Hepatocyte (in vitro differentiated cells): ENCODE results near the gene CLDN6. TPM values are rescaled to one million over a fixed set of nuclear protein-coding genes. Genes with fewer than 3 reads are reported as not detected.
A peak's percentile ranks its signal among the peaks of the same experiment; 100 is the strongest.

Source experiments
- DNase-seq: peaks from one replicate; pipeline ENCODE4 v3.0.0-alpha.2; 2016; ENCODE audit warnings: low spot score
- H2AFZ ChIP-seq: fragments of 200-600 bp; sonication (generic); 2 replicates; pipeline ENCODE4 v1.6.0; 2016; ENCODE audit warnings: antibody characterized with exemption, mild to moderate bottlenecking
- H3K27ac ChIP-seq: fragments of 200-600 bp; sonication (generic); 2 replicates; pipeline ENCODE4 v1.5.1; 2016; ENCODE audit warnings: mild to moderate bottlenecking
- H3K27me3 ChIP-seq: fragments of 200-600 bp; sonication (generic); 2 replicates; pipeline ENCODE4 v1.6.1; 2016
- H3K36me3 ChIP-seq: fragments of 200-600 bp; sonication (generic); replicated peaks from 2 replicates; pipeline ENCODE4 v1.5.1; 2016; ENCODE audit warnings: low read depth; ENCODE audit not compliant: insufficient read depth
- H3K4me1 ChIP-seq: fragments of 200-600 bp; sonication (generic); 2 replicates; pipeline ENCODE4 v1.5.1; 2016; ENCODE audit warnings: mild to moderate bottlenecking, moderate library complexity; ENCODE audit not compliant: insufficient read depth
- H3K4me2 ChIP-seq: fragments of 200-600 bp; sonication (generic); 2 replicates; pipeline ENCODE4 v1.6.0; 2016
- H3K4me3 ChIP-seq: fragments of 200-600 bp; sonication (generic); 2 replicates; pipeline ENCODE4 v1.5.1; 2016; ENCODE audit warnings: mild to moderate bottlenecking
- H3K79me2 ChIP-seq: fragments of 200-600 bp; sonication (generic); 2 replicates; pipeline ENCODE4 v1.6.0; 2017; ENCODE audit warnings: mild to moderate bottlenecking
- H3K9me2 ChIP-seq: fragments of 200-600 bp; sonication (generic); replicated peaks from 2 replicates; pipeline ENCODE4 v1.6.0; 2017; ENCODE audit warnings: mild to moderate bottlenecking; ENCODE audit not compliant: insufficient read depth
- H3K9me3 ChIP-seq: fragments of 200-600 bp; sonication (generic); 2 replicates; pipeline ENCODE4 v1.5.1; 2016; ENCODE audit warnings: low read depth, mild to moderate bottlenecking
- H4K20me1 ChIP-seq: fragments of 200-600 bp; sonication (generic); 2 replicates; pipeline ENCODE4 v1.6.0; 2016; ENCODE audit warnings: mild to moderate bottlenecking; ENCODE audit not compliant: insufficient read depth, poor library complexity, severe bottlenecking
- CTCF ChIP-seq: fragments of 200-600 bp; sonication (generic); IDR thresholded peaks from 2 replicates; pipeline ENCODE4 v1.5.1; 2016; ENCODE audit warnings: antibody characterized with exemption, mild to moderate bottlenecking; ENCODE audit not compliant: poor library complexity
- EZH2 ChIP-seq: fragments of 200-600 bp; sonication (generic); IDR thresholded peaks from 2 replicates; pipeline ENCODE4 v1.6.1; 2016; ENCODE audit warnings: antibody characterized with exemption, mild to moderate bottlenecking, borderline replicate concordance
- EZH2phosphoT487 ChIP-seq: fragments of 200-600 bp; sonication (generic); IDR thresholded peaks from one replicate; pipeline ENCODE4 v1.6.1; 2018; ENCODE audit warnings: antibody characterized with exemption, mild to moderate bottlenecking, low read depth, moderate library complexity; ENCODE audit not compliant: unreplicated experiment, severe bottlenecking
- WGBS: methylation state at CpG from one replicate; pipeline ENCODE4 v1.1.6; 2016; ENCODE audit warnings: low lambda C conversion rate; ENCODE audit errors: missing lambda C conversion rate; 5-methylcytosine and 5-hydroxymethylcytosine counted together
- polyA plus RNA-seq: library from polyadenylated mRNA; unstranded; fragments of >200 nt; fragmentation: Nextera tagmentation; extraction: Ambion mirVana; gene quantifications from 2 replicates; pipeline ENCODE4 v1.2.1, GENCODE V29; 2016
- total RNA-seq: library from RNA; depleted of rRNA; stranded (reverse); fragments of >200 nt; gene quantifications from 2 replicates; pipeline ENCODE4 v1.2.3, GENCODE V29; 2014

The CLDN6 gene
- total and polyA plus RNA-seq, 2 experiments from 2014 or later, result 258 to 568 TPM

- Histone ChIP-seq H3K4me3 (peak overlapping the region; percentile 96), H3K9me2 (no peaks in the 10 kb centered on the region), H3K36me3 (no peaks in the 10 kb centered on the region), H4K20me1 (peaks cover 6% of the 10 kb centered on the region), H3K27me3 (no peaks in the 10 kb centered on the region), H2AFZ (no peak overlapping the region), H3K4me2 (peak overlapping the region; percentile 99), H3K4me1 (peaks cover 28% of the 10 kb centered on the region), H3K9me3 (no peaks in the 10 kb centered on the region), H3K27ac (peak overlapping the region; percentile 98), H3K79me2 (peaks cover 36% of the 10 kb centered on the region)
- WGBS, result 45% methylated on average over 39 of the region's 40 CpGs
- DNase-seq, result no peak
- TF ChIP-seq CTCF (no peak), EZH2 (no peak), EZH2phosphoT487 (no peak)
Observed at GRCh38 chr16:3019594-3020246, 1.7 kb upstream of the CLDN6 start.

- WGBS, result 12% methylated on average over 20 of the region's 20 CpGs
- H4K20me1 ChIP-seq, result peaks cover 6% of the 10 kb centered on the region
- peaks cover 28% of the 10 kb centered on the region for H3K79me2 ChIP-seq
- H3K9me3 ChIP-seq, result no peaks in the 10 kb centered on the region
- H3K4me3 ChIP-seq, result peak overlapping the region; percentile 42
- peak overlapping the region; percentile 78 for H3K4me2 ChIP-seq
- H3K36me3 ChIP-seq, result no peaks in the 10 kb centered on the region
- H3K27ac ChIP-seq, result peak overlapping the region; percentile 98
- peaks cover 7% of the 10 kb centered on the region for H3K27me3 ChIP-seq
- H3K9me2 ChIP-seq, result no peaks in the 10 kb centered on the region
- DNase-seq, result no peak
- TF ChIP-seq EZH2phosphoT487 (no peak), CTCF (no peak), EZH2 (no peak)
- H3K4me1 ChIP-seq, result peaks cover 22% of the 10 kb centered on the region
- H2AFZ ChIP-seq, result no peak overlapping the region
Observed at GRCh38 chr16:3017344-3017743, 639 bp downstream of the CLDN6 start.

GRCh38 chr16:3015865-3016521, 2.0 kb downstream of the CLDN6 start:
- Histone ChIP-seq H4K20me1 (peaks cover 6% of the 10 kb centered on the region), H3K27ac (no peak overlapping the region), H3K36me3 (no peaks in the 10 kb centered on the region), H3K4me2 (peak overlapping the region; percentile 57), H3K9me2 (no peaks in the 10 kb centered on the region), H3K27me3 (peaks cover 7% of the 10 kb centered on the region), H3K4me1 (peaks cover 25% of the 10 kb centered on the region), H3K79me2 (peaks cover 28% of the 10 kb centered on the region), H3K4me3 (no peak overlapping the region), H2AFZ (no peak overlapping the region), H3K9me3 (no peaks in the 10 kb centered on the region)
- no peak for TF ChIP-seq EZH2phosphoT487
- no peak for TF ChIP-seq EZH2
- TF ChIP-seq CTCF, result no peak
- DNase-seq, result no peak
- WGBS, result 79% methylated on average over 13 of the region's 13 CpGs
